ENCODE measurements around the gene GRM6. TPM values are rescaled to one million over a fixed set of nuclear protein-coding genes. Genes with fewer than 3 reads are reported as not detected.

GRM6 gene
- total RNA-seq, 1 donor from 2014 or later, result not detected

GRCh38 chr5:178993236-178993765 is 1.8 kb downstream of the GRM6 start:
- ATAC-seq (no peak), DNase-seq (no peak)
- Histone ChIP-seq H3K9me3 (no peaks in the 10 kb centered on the region), H3K36me3 (no peaks in the 10 kb centered on the region), H3K4me3 (no peak overlapping the region), H3K4me1 (no peaks in the 10 kb centered on the region), H3K27me3 (peaks cover 5% of the 10 kb centered on the region), H3K27ac (no peak overlapping the region)
- TF ChIP-seq, protein P1, sequence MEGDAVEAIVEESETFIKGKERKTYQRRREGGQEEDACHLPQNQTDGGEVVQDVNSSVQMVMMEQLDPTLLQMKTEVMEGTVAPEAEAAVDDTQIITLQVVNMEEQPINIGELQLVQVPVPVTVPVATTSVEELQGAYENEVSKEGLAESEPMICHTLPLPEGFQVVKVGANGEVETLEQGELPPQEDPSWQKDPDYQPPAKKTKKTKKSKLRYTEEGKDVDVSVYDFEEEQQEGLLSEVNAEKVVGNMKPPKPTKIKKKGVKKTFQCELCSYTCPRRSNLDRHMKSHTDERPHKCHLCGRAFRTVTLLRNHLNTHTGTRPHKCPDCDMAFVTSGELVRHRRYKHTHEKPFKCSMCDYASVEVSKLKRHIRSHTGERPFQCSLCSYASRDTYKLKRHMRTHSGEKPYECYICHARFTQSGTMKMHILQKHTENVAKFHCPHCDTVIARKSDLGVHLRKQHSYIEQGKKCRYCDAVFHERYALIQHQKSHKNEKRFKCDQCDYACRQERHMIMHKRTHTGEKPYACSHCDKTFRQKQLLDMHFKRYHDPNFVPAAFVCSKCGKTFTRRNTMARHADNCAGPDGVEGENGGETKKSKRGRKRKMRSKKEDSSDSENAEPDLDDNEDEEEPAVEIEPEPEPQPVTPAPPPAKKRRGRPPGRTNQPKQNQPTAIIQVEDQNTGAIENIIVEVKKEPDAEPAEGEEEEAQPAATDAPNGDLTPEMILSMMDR (IDR thresholded peaks at IDR 0.05), result no peak
- intact Hi-C loops (cut with DNase I), result no loop called here

- H3K4me1 ChIP-seq, result no peaks in the 10 kb centered on the region
- DNase-seq (no peak), ATAC-seq (no peak)
- H3K36me3 ChIP-seq, result no peaks in the 10 kb centered on the region
- H3K9me3 ChIP-seq, result no peaks in the 10 kb centered on the region
- peaks cover 5% of the 10 kb centered on the region for H3K27me3 ChIP-seq
- no peak overlapping the region for H3K4me3 ChIP-seq
- intact Hi-C loops (cut with DNase I), result no loop called here
- H3K27ac ChIP-seq, result no peak overlapping the region
- TF ChIP-seq, protein P1 (IDR thresholded peaks at IDR 0.05), result no peak
Observed at GRCh38 chr5:178992291-178992895, 2.7 kb downstream of the GRM6 start.

DNA sequence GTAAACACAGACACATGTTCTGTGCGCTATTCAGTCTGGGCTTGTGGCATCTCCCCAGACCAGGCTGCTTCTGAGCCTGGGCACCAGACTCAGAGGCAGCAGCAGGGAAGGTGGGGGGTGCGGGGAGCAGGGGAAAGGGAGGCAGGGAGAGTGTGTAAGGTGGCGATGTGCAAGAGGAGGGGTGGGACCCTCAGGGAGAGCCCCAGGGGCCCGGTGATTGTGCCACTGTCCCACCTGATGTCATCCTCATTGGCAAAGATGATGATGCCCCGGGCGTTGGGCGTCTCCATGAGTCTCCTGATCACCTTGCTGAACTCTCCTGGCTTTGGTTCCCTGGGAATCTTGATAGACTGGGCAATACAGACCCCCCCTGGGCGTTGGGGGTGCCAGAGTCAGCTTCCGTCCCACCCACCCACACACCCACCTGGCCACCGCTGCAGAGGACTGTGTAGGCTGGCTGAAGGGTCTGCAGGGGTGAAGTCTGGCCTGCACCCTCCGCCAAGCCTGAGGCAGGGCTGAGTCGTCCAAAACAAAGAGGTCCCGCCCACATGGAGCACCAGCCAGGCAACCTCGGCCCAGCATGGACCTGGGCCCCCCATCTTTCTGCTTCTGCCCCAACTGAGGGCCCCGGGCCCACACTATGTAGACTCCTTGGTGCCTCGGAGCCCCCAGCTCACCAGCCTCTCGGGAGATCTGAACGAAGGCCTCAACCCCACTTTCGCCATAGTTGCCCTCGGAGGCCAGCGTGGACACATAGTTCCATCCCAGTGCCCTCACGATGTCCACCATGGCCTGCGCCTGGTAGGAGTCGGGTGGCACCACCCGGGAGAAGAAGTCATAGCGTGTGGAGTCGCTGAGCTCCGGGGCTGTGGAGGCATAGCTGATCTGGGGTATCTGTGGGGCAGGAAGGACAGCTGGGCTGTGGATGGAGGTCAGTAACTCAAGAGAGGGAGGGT is 3.7 kb downstream of the GRM6 start:
- no peaks in the 10 kb centered on the region for H3K9me3 ChIP-seq
- TF ChIP-seq, protein P1 (IDR thresholded peaks at IDR 0.05), result no peak
- H3K36me3 ChIP-seq, result no peaks in the 10 kb centered on the region
- peaks cover 5% of the 10 kb centered on the region for H3K27me3 ChIP-seq
- no peaks in the 10 kb centered on the region for H3K4me1 ChIP-seq
- ATAC-seq (no peak), DNase-seq (no peak)
- intact Hi-C loops (cut with DNase I), result no loop called here
- no peak overlapping the region for H3K27ac ChIP-seq
- H3K4me3 ChIP-seq, result no peak overlapping the region

GRCh38 chr5:178990491-178990890 is 4.6 kb downstream of the GRM6 start:
- ATAC-seq (no peak), DNase-seq (no peak)
- Histone ChIP-seq H3K36me3 (no peaks in the 10 kb centered on the region), H3K9me3 (no peaks in the 10 kb centered on the region), H3K4me3 (no peak overlapping the region), H3K4me1 (no peaks in the 10 kb centered on the region), H3K27ac (no peak overlapping the region), H3K27me3 (peaks cover 5% of the 10 kb centered on the region)
- TF ChIP-seq, protein P1 (IDR thresholded peaks at IDR 0.05), result no peak
- intact Hi-C loops (cut with DNase I), result no loop called here

DNA sequence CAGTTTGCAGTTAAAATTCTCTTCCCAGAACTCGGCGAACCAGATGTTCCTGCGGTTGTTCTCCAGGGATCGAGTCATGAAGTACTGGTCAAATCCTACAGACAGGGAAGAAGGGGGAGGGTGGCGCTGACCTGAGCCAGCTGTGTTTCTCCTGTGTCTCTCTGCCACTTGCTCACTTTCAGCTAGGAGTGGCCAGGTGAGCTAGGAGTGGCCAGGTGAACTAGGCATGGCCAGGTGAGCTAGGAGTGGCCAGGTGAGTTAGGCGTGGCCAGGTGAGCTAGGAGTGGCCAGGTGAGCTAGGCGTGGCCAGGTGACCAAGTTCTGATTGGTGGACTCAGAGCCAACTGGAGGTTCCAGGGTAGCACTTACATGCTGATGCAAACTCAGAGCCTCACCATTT is 5.8 kb downstream of the GRM6 start:
- TF ChIP-seq, protein P1 (IDR thresholded peaks at IDR 0.05), result no peak
- H3K9me3 ChIP-seq, result no peaks in the 10 kb centered on the region
- DNase-seq, result no peak
- no peak overlapping the region for H3K27ac ChIP-seq
- no peaks in the 10 kb centered on the region for H3K36me3 ChIP-seq
- H3K4me3 ChIP-seq, result no peak overlapping the region
- intact Hi-C loops (cut with DNase I), result no loop called here
- no peaks in the 10 kb centered on the region for H3K4me1 ChIP-seq
- ATAC-seq, result no peak
- H3K27me3 ChIP-seq, result no peaks in the 10 kb centered on the region

All from upper lobe of right lung (tissue), 1 donor.